Endothelial cell (in vitro differentiated cells): ENCODE results near the gene STARD7. TPM values are rescaled to one million over a fixed set of nuclear protein-coding genes. Genes with fewer than 3 reads are reported as not detected.

Experiments
- DNase-seq: peaks from one replicate; pipeline ENCODE4 v3.0.0; 2021; ENCODE audit warnings: low spot score
- H3K27ac Mint-ChIP-seq: one replicate; pipeline ENCODE4 v1.8.0; 2021; ENCODE audit warnings: mixed read lengths, inconsistent platforms; ENCODE audit not compliant: unreplicated experiment
- H3K27me3 Mint-ChIP-seq: one replicate; pipeline ENCODE4 v1.8.0; 2021; ENCODE audit warnings: mild to moderate bottlenecking, moderate library complexity, mixed read lengths, inconsistent platforms; ENCODE audit not compliant: unreplicated experiment
- H3K36me3 Mint-ChIP-seq: one replicate; pipeline ENCODE4 v1.8.0; 2021; ENCODE audit warnings: mild to moderate bottlenecking, low read depth, mixed read lengths, inconsistent platforms; ENCODE audit not compliant: unreplicated experiment
- H3K4me1 Mint-ChIP-seq: one replicate; pipeline ENCODE4 v1.8.0; 2021; ENCODE audit warnings: mild to moderate bottlenecking, mixed read lengths, inconsistent platforms; ENCODE audit not compliant: unreplicated experiment
- H3K4me3 Mint-ChIP-seq: one replicate; pipeline ENCODE4 v1.8.0; 2021; ENCODE audit warnings: mild to moderate bottlenecking, mixed read lengths, inconsistent platforms; ENCODE audit not compliant: unreplicated experiment
- H3K9me3 Mint-ChIP-seq: one replicate; pipeline ENCODE4 v1.8.0; 2021; ENCODE audit warnings: mixed read lengths, inconsistent platforms; ENCODE audit not compliant: unreplicated experiment
- CTCF ChIP-seq: fragments of 200-600 bp; sonication (generic); IDR thresholded peaks from one replicate; pipeline ENCODE4 v1.5.0; 2021; ENCODE audit warnings: antibody characterized with exemption; ENCODE audit not compliant: unreplicated experiment
- total RNA-seq: library from RNA; stranded (reverse); fragmentation: NEBNext Ultra II Directional; extraction: Animal tissue kit (Norgen Biotek cat#: 25700); gene quantifications from one replicate; pipeline ENCODE4 v1.2.1, GENCODE V29; 2021; ENCODE audit not compliant: unreplicated experiment

STARD7 gene
- total RNA-seq, 1 donor from 2014 or later, result 83.4 TPM

- Mint-ChIP-seq H3K27ac (no peak overlapping the region), H3K36me3 (no peaks in the 10 kb centered on the region), H3K4me1 (peaks cover 5% of the 10 kb centered on the region), H3K9me3 (no peaks in the 10 kb centered on the region), H3K27me3 (peaks cover 12% of the 10 kb centered on the region), H3K4me3 (no peak overlapping the region)
- no peak for TF ChIP-seq CTCF
- DNase-seq, result no peak
These were observed 73.5 kb downstream of the STARD7 start for GRCh38 chr2:96135171-96135570.

Other genes starting within 250 kb of the STARD7 start
- 37.6 TPM for gene ANKRD36C, start 217.0 kb downstream of the STARD7 start, total RNA-seq
- 0.15 TPM for gene GPAT2, start 173.9 kb downstream of the STARD7 start, total RNA-seq
- 0.46 TPM for gene ADRA2B, start 92.3 kb downstream of the STARD7 start, total RNA-seq
- not detected for gene ASTL, start 70.3 kb downstream of the STARD7 start, total RNA-seq
- gene DUSP2, start 63.4 kb downstream of the STARD7 start, total RNA-seq, result not detected
- 39.0 TPM for gene TMEM127, start 57.2 kb upstream of the STARD7 start, total RNA-seq
- gene CIAO1, start 57.4 kb upstream of the STARD7 start, total RNA-seq, result 63.7 TPM
- gene SNRNP200, start 96.7 kb upstream of the STARD7 start, total RNA-seq, result 168 TPM
- 1.8 TPM for gene ITPRIPL1, start 116.5 kb upstream of the STARD7 start, total RNA-seq
- 9.7 TPM for gene NCAPH, start 126.9 kb upstream of the STARD7 start, total RNA-seq